GM12878 (cell line): ENCODE measurements around the gene TMEM239.

ENCODE experiments used
- CTCF ChIP-seq, 3 experiments: IDR thresholded peaks in 2 of 3; conservative IDR thresholded peaks in 1 of 3; 2 replicates each; pipeline ENCODE4 v1.5.1; 2011; ENCODE audit warnings: low read depth in 3 of 3, low read length in 3 of 3, mild to moderate bottlenecking in 3 of 3, control low read depth in 2 of 3, moderate library complexity in 2 of 3, inconsistent platforms in 1 of 3, mixed read lengths in 1 of 3; ENCODE audit not compliant: control insufficient read depth in 2 of 3, insufficient read depth in 1 of 3; ENCODE audit errors: extremely low read depth in 1 of 3
- EP300 ChIP-seq, 2 experiments: fragments of 150-350 bp in 1 of 2; IDR thresholded peaks; 2 replicates each; pipeline ENCODE4 v1.6.1; 2011 to 2012; ENCODE audit warnings: low read depth in 2 of 2, low read length in 2 of 2, borderline replicate concordance in 1 of 2, improper control_type of control experiment in 1 of 2, inconsistent platforms in 1 of 2; ENCODE audit not compliant: control insufficient read depth in 1 of 2
- FOS ChIP-seq: IDR thresholded peaks from 3 replicates; pipeline ENCODE4 v1.6.1; 2011; ENCODE audit warnings: borderline replicate concordance; ENCODE audit not compliant: insufficient read length; ENCODE audit errors: extremely low read depth
- JUNB ChIP-seq: IDR thresholded peaks from 2 replicates; pipeline ENCODE4 v1.6.1; 2016; ENCODE audit warnings: antibody characterized with exemption, mild to moderate bottlenecking
- MAX ChIP-seq: IDR thresholded peaks from 2 replicates; pipeline ENCODE4 v1.6.1; 2012; ENCODE audit warnings: low read depth, low read length, improper control_type of control experiment
- POLR2A ChIP-seq: IDR thresholded peaks from 2 replicates; pipeline ENCODE4 v1.6.1; 2011; ENCODE audit warnings: low read depth, mild to moderate bottlenecking, low read length
- POLR2AphosphoS5 ChIP-seq: IDR thresholded peaks from 2 replicates; pipeline ENCODE4 v1.6.1; 2011; ENCODE audit warnings: mild to moderate bottlenecking, low read length, inconsistent platforms
- SP1 ChIP-seq: IDR thresholded peaks from one replicate; pipeline ENCODE4 v1.6.1; 2011; ENCODE audit warnings: low read depth, low read length
- TF ChIP-seq, protein P1 (sequence below): IDR thresholded peaks from 2 replicates; pipeline ENCODE4 v1.6.1; 2011; ENCODE audit warnings: borderline replicate concordance, low read depth, mild to moderate bottlenecking, moderate library complexity, mixed read lengths, low read length; ENCODE audit not compliant: insufficient read depth; ENCODE audit errors: extremely low read length

- TF ChIP-seq EP300 (IDR thresholded peaks at IDR 0.05; ENCODE audit: borderline replicate concordance in 1 of 2, control insufficient read depth in 1 of 2, low read depth in 2 of 2, low read length in 2 of 2) = no peak
- no peak for TF ChIP-seq POLR2AphosphoS5
- TF ChIP-seq CTCF (IDR thresholded peaks at IDR 0.05 in 2 of 3, conservative IDR thresholded peaks at IDR 0.05 in 1 of 3; ENCODE audit: control insufficient read depth in 2 of 3, extremely low read depth in 1 of 3, insufficient read depth in 1 of 3, low read depth in 3 of 3, low read length in 3 of 3) = no peak
- no peak for TF ChIP-seq FOS
- TF ChIP-seq POLR2A = no peak
- TF ChIP-seq SP1 = no peak
- no peak for TF ChIP-seq MAX
- no peak for TF ChIP-seq JUNB
- TF ChIP-seq, protein P1, sequence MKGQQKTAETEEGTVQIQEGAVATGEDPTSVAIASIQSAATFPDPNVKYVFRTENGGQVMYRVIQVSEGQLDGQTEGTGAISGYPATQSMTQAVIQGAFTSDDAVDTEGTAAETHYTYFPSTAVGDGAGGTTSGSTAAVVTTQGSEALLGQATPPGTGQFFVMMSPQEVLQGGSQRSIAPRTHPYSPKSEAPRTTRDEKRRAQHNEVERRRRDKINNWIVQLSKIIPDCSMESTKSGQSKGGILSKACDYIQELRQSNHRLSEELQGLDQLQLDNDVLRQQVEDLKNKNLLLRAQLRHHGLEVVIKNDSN = no peak
These were observed 9.8 kb upstream of the TMEM239 start for GRCh38 chr20:2806351-2806701.
